CD14-positive monocyte (primary cell): ENCODE measurements around the gene MUC5B. TPM values are rescaled to one million over a fixed set of nuclear protein-coding genes. Genes with fewer than 3 reads are reported as not detected.
A peak's percentile ranks its signal among the peaks of the same experiment; 100 is the strongest.

Experiments
- DNase-seq, 3 donors: peaks; one replicate each; pipeline ENCODE4 v3.0.0-alpha.2; 2011 to 2022
- H2AFZ ChIP-seq: 2 replicates; pipeline ENCODE4 v1.6.0; 2012; ENCODE audit warnings: mild to moderate bottlenecking, low read depth, low read length, inconsistent platforms; ENCODE audit not compliant: insufficient read depth, poor library complexity, severe bottlenecking
- H3K27ac ChIP-seq, 2 donors: 1 replicate in 1 of 2; 2 replicates in 1 of 2; pipeline ENCODE4 v1.5.1; 2012 to 2013; ENCODE audit warnings: low read length in 2 of 2, control low read depth in 1 of 2, inconsistent platforms in 1 of 2, low read depth in 1 of 2, mild to moderate bottlenecking in 1 of 2
- H3K27me3 ChIP-seq, 2 donors: one replicate each; pipeline versions ENCODE4 v1.6.0 to v1.6.1; 2011 to 2013; ENCODE audit warnings: low read length in 2 of 2; ENCODE audit not compliant: control insufficient read depth in 2 of 2, insufficient read depth in 2 of 2
- H3K36me3 ChIP-seq, 2 donors: replicated peaks in 1 of 2; 1 replicate in 1 of 2; 2 replicates in 1 of 2; pipeline versions ENCODE4 v1.5.1 to v1.6.1; 2012 to 2013; ENCODE audit warnings: low read length in 2 of 2, control low read depth in 1 of 2, inconsistent platforms in 1 of 2, mild to moderate bottlenecking in 1 of 2; ENCODE audit not compliant: insufficient read depth in 2 of 2, control insufficient read depth in 1 of 2
- H3K4me1 ChIP-seq, 2 donors: 1 replicate in 1 of 2; 2 replicates in 1 of 2; pipeline versions ENCODE4 v1.5.1 to v1.6.1; 2012 to 2013; ENCODE audit warnings: low read length in 2 of 2, control low read depth in 1 of 2, inconsistent platforms in 1 of 2, mild to moderate bottlenecking in 1 of 2, moderate library complexity in 1 of 2; ENCODE audit not compliant: insufficient read depth in 2 of 2, control insufficient read depth in 1 of 2
- H3K4me2 ChIP-seq: replicated peaks from 2 replicates; pipeline ENCODE3; 2012; ENCODE audit warnings: low read length, moderate library complexity, mild to moderate bottlenecking; ENCODE audit not compliant: poor library complexity, severe bottlenecking; ENCODE audit errors: extremely low read depth
- H3K4me3 ChIP-seq, 3 experiments: fragments of 200-600 bp in 1 of 3; sonication (generic) in 1 of 3; replicated peaks in 1 of 3; 1 replicate in 2 of 3; 2 replicates in 1 of 3; pipeline ENCODE4 v1.5.1; 2011 to 2013; ENCODE audit warnings: low read length in 3 of 3, mild to moderate bottlenecking in 3 of 3, control low read depth in 2 of 3, low read depth in 2 of 3, inconsistent platforms in 1 of 3, moderate library complexity in 1 of 3
- H3K79me2 ChIP-seq: 2 replicates; pipeline ENCODE4 v1.6.0; 2012; ENCODE audit warnings: mild to moderate bottlenecking, control low read depth, inconsistent platforms, low read length, moderate library complexity; ENCODE audit not compliant: insufficient read depth
- H3K9ac ChIP-seq: 2 replicates; pipeline ENCODE4 v1.6.0; 2017; ENCODE audit warnings: low read length, mild to moderate bottlenecking; ENCODE audit not compliant: insufficient read depth, poor library complexity, severe bottlenecking
- H3K9me3 ChIP-seq, 2 donors: replicated peaks in 1 of 2; 1 replicate in 1 of 2; 2 replicates in 1 of 2; pipeline versions ENCODE4 v1.5.1 to v1.6.1; 2012 to 2013; ENCODE audit warnings: low read length in 2 of 2, control low read depth in 1 of 2; ENCODE audit not compliant: control insufficient read depth in 1 of 2, insufficient read depth in 1 of 2
- H4K20me1 ChIP-seq: 2 replicates; pipeline ENCODE4 v1.6.0; 2012; ENCODE audit warnings: mild to moderate bottlenecking, low read length, control low read depth, moderate library complexity; ENCODE audit not compliant: insufficient read depth
- H3K27ac Mint-ChIP-seq, 7 donors: one replicate each; pipeline ENCODE4 v1.8.0; 2020; ENCODE audit warnings: mild to moderate bottlenecking in 7 of 7, mixed read lengths in 7 of 7, moderate library complexity in 6 of 7, inconsistent platforms in 2 of 7
- H3K27me3 Mint-ChIP-seq, 3 donors: one replicate each; pipeline ENCODE4 v1.8.0; 2021 to 2022; ENCODE audit warnings: low read depth in 3 of 3, mild to moderate bottlenecking in 3 of 3, mixed read lengths in 3 of 3, moderate library complexity in 3 of 3, inconsistent platforms in 1 of 3
- H3K36me3 Mint-ChIP-seq, 2 donors: one replicate each; pipeline ENCODE4 v1.8.0; 2020; ENCODE audit warnings: mixed read lengths in 2 of 2, inconsistent platforms in 1 of 2, mild to moderate bottlenecking in 1 of 2
- H3K4me1 Mint-ChIP-seq: one replicate; pipeline ENCODE4 v1.8.0; 2020; ENCODE audit warnings: mild to moderate bottlenecking, mixed read lengths
- H3K4me3 Mint-ChIP-seq, 2 donors: one replicate each; pipeline ENCODE4 v1.8.0; 2020; ENCODE audit warnings: mild to moderate bottlenecking in 2 of 2, mixed read lengths in 2 of 2, moderate library complexity in 1 of 2
- H3K9me3 Mint-ChIP-seq, 7 donors: one replicate each; pipeline ENCODE4 v1.8.0; 2020 to 2022; ENCODE audit warnings: mixed read lengths in 7 of 7, mild to moderate bottlenecking in 6 of 7, moderate library complexity in 6 of 7, inconsistent platforms in 2 of 7
- CTCF ChIP-seq: fragments of 200-600 bp; IDR thresholded peaks from one replicate; pipeline ENCODE4 v1.8.0; 2022; ENCODE audit warnings: antibody characterized with exemption, mild to moderate bottlenecking
- WGBS: methylation state at CpG from one replicate; pipeline ENCODE4 v1.1.5; 2013; ENCODE audit warnings: missing lambda C conversion rate; ENCODE audit not compliant: insufficient coverage; 5-methylcytosine and 5-hydroxymethylcytosine counted together
- intact Hi-C, 2 donors: fragments of 100-400 bp; cut with micrococcal nuclease; formaldehyde crosslinking; loops; one replicate each; pipeline versions ENCODE4 v1.15.0 to v1.15.1; 2023
- polyA plus RNA-seq, 3 donors: library from polyadenylated mRNA; depleted of rRNA in 1 of 3; unstranded in 2 of 3; stranded (reverse) in 1 of 3; fragments of 300-500 nt in 2 of 3; fragments of >200 nt in 1 of 3; fragmentation: Illumina TruSeq in 2 of 3; gene quantifications; 1 replicate in 2 of 3; 2 replicates in 1 of 3; pipeline ENCODE4 v1.2.3, GENCODE V29; 2012 to 2021

The MUC5B gene
- polyA plus RNA-seq, 3 donors, result not detected

- Mint-ChIP-seq H3K27me3 (no peaks in the 10 kb centered on the region), H3K9me3 (no peaks in the 10 kb centered on the region), H3K4me1 (peaks cover 76% of the 10 kb centered on the region), H3K27ac (peak overlapping the region in 2 of 7 donors; percentile 37 to 57), H3K36me3 (peaks cover 41 to 73% of the 10 kb centered on the region in 2 donors), H3K4me3 (no peak overlapping the region)
- Histone ChIP-seq H3K9me3 (no peaks in the 10 kb centered on the region), H3K4me3 (no peak overlapping the region), H3K9ac (no peak overlapping the region), H3K4me2 (no peak overlapping the region), H2AFZ (no peak overlapping the region), H4K20me1 (peaks cover 100% of the 10 kb centered on the region), H3K79me2 (peaks cover 100% of the 10 kb centered on the region), H3K4me1 (peaks cover 33 to 66% of the 10 kb centered on the region in 2 donors), H3K27ac (peak overlapping the region in 1 of 2 donors; percentile 22), H3K36me3 (peaks cover 27 to 48% of the 10 kb centered on the region in 2 donors), H3K27me3 (no peaks in the 10 kb centered on the region)
- no peak for TF ChIP-seq CTCF
- intact Hi-C loops, result loop anchor here in 1 of 2 donors (5.0 kb wide), 1 partner anchor 35 kb away; no protein-coding TSS in a partner anchor
- WGBS, result 91% methylated on average over 13 of the region's 13 CpGs
- no peak for DNase-seq
Measured at GRCh38 chr11:1302041-1302460, 79.2 kb downstream of the MUC5B start.

- no peak for TF ChIP-seq CTCF
- Histone ChIP-seq H3K4me1 (peaks cover 39 to 71% of the 10 kb centered on the region in 2 donors), H3K9me3 (no peaks in the 10 kb centered on the region), H3K27ac (peak overlapping the region in 1 of 2 donors; percentile 42), H2AFZ (no peak overlapping the region), H3K4me3 (no peak overlapping the region), H3K9ac (no peak overlapping the region), H3K4me2 (no peak overlapping the region), H3K36me3 (peaks cover 22 to 43% of the 10 kb centered on the region in 2 donors), H3K27me3 (no peaks in the 10 kb centered on the region), H4K20me1 (peaks cover 100% of the 10 kb centered on the region), H3K79me2 (peaks cover 100% of the 10 kb centered on the region)
- peaks cover 42 to 67% of the 10 kb centered on the region in 2 donors for H3K36me3 Mint-ChIP-seq
- no peaks in the 10 kb centered on the region for H3K9me3 Mint-ChIP-seq
- H3K4me1 Mint-ChIP-seq, result peaks cover 82% of the 10 kb centered on the region
- H3K27me3 Mint-ChIP-seq, result no peaks in the 10 kb centered on the region
- intact Hi-C loops, result loop anchor here in 1 of 2 donors (5.0 kb wide), 1 partner anchor 35 kb away; no protein-coding TSS in a partner anchor
- peak overlapping the region in 2 of 7 donors; percentile 10 to 25 for H3K27ac Mint-ChIP-seq
- 83% methylated on average over 14 of the region's 17 CpGs for WGBS
- DNase-seq, result no peak
- no peak overlapping the region for H3K4me3 Mint-ChIP-seq
Measured at GRCh38 chr11:1302461-1303125, 79.7 kb downstream of the MUC5B start.
